CD14-positive monocyte (primary cell): ENCODE results near the gene DHCR7. TPM values are rescaled to one million over a fixed set of nuclear protein-coding genes. Genes with fewer than 3 reads are reported as not detected.

Source experiments
- DNase-seq, 3 donors: peaks; one replicate each; pipeline ENCODE4 v3.0.0-alpha.2; 2011 to 2022
- H2AFZ ChIP-seq: 2 replicates; pipeline ENCODE4 v1.6.0; 2012; ENCODE audit warnings: mild to moderate bottlenecking, low read depth, low read length, inconsistent platforms; ENCODE audit not compliant: insufficient read depth, poor library complexity, severe bottlenecking
- H3K27ac ChIP-seq, 2 donors: 1 replicate in 1 of 2; 2 replicates in 1 of 2; pipeline ENCODE4 v1.5.1; 2012 to 2013; ENCODE audit warnings: low read length in 2 of 2, control low read depth in 1 of 2, inconsistent platforms in 1 of 2, low read depth in 1 of 2, mild to moderate bottlenecking in 1 of 2
- H3K27me3 ChIP-seq, 2 donors: one replicate each; pipeline versions ENCODE4 v1.6.0 to v1.6.1; 2011 to 2013; ENCODE audit warnings: low read length in 2 of 2; ENCODE audit not compliant: control insufficient read depth in 2 of 2, insufficient read depth in 2 of 2
- H3K36me3 ChIP-seq, 2 donors: replicated peaks in 1 of 2; 1 replicate in 1 of 2; 2 replicates in 1 of 2; pipeline versions ENCODE4 v1.5.1 to v1.6.1; 2012 to 2013; ENCODE audit warnings: low read length in 2 of 2, control low read depth in 1 of 2, inconsistent platforms in 1 of 2, mild to moderate bottlenecking in 1 of 2; ENCODE audit not compliant: insufficient read depth in 2 of 2, control insufficient read depth in 1 of 2
- H3K4me1 ChIP-seq, 2 donors: 1 replicate in 1 of 2; 2 replicates in 1 of 2; pipeline versions ENCODE4 v1.5.1 to v1.6.1; 2012 to 2013; ENCODE audit warnings: low read length in 2 of 2, control low read depth in 1 of 2, inconsistent platforms in 1 of 2, mild to moderate bottlenecking in 1 of 2, moderate library complexity in 1 of 2; ENCODE audit not compliant: insufficient read depth in 2 of 2, control insufficient read depth in 1 of 2
- H3K4me2 ChIP-seq: replicated peaks from 2 replicates; pipeline ENCODE3; 2012; ENCODE audit warnings: low read length, moderate library complexity, mild to moderate bottlenecking; ENCODE audit not compliant: poor library complexity, severe bottlenecking; ENCODE audit errors: extremely low read depth
- H3K4me3 ChIP-seq, 3 experiments: fragments of 200-600 bp in 1 of 3; sonication (generic) in 1 of 3; replicated peaks in 1 of 3; 1 replicate in 2 of 3; 2 replicates in 1 of 3; pipeline ENCODE4 v1.5.1; 2011 to 2013; ENCODE audit warnings: low read length in 3 of 3, mild to moderate bottlenecking in 3 of 3, control low read depth in 2 of 3, low read depth in 2 of 3, inconsistent platforms in 1 of 3, moderate library complexity in 1 of 3
- H3K79me2 ChIP-seq: 2 replicates; pipeline ENCODE4 v1.6.0; 2012; ENCODE audit warnings: mild to moderate bottlenecking, control low read depth, inconsistent platforms, low read length, moderate library complexity; ENCODE audit not compliant: insufficient read depth
- H3K9ac ChIP-seq: 2 replicates; pipeline ENCODE4 v1.6.0; 2017; ENCODE audit warnings: low read length, mild to moderate bottlenecking; ENCODE audit not compliant: insufficient read depth, poor library complexity, severe bottlenecking
- H3K9me3 ChIP-seq, 2 donors: replicated peaks in 1 of 2; 1 replicate in 1 of 2; 2 replicates in 1 of 2; pipeline versions ENCODE4 v1.5.1 to v1.6.1; 2012 to 2013; ENCODE audit warnings: low read length in 2 of 2, control low read depth in 1 of 2; ENCODE audit not compliant: control insufficient read depth in 1 of 2, insufficient read depth in 1 of 2
- H4K20me1 ChIP-seq: 2 replicates; pipeline ENCODE4 v1.6.0; 2012; ENCODE audit warnings: mild to moderate bottlenecking, low read length, control low read depth, moderate library complexity; ENCODE audit not compliant: insufficient read depth
- H3K27ac Mint-ChIP-seq, 7 donors: one replicate each; pipeline ENCODE4 v1.8.0; 2020; ENCODE audit warnings: mild to moderate bottlenecking in 7 of 7, mixed read lengths in 7 of 7, moderate library complexity in 6 of 7, inconsistent platforms in 2 of 7
- H3K27me3 Mint-ChIP-seq, 3 donors: one replicate each; pipeline ENCODE4 v1.8.0; 2021 to 2022; ENCODE audit warnings: low read depth in 3 of 3, mild to moderate bottlenecking in 3 of 3, mixed read lengths in 3 of 3, moderate library complexity in 3 of 3, inconsistent platforms in 1 of 3
- H3K36me3 Mint-ChIP-seq, 2 donors: one replicate each; pipeline ENCODE4 v1.8.0; 2020; ENCODE audit warnings: mixed read lengths in 2 of 2, inconsistent platforms in 1 of 2, mild to moderate bottlenecking in 1 of 2
- H3K4me1 Mint-ChIP-seq: one replicate; pipeline ENCODE4 v1.8.0; 2020; ENCODE audit warnings: mild to moderate bottlenecking, mixed read lengths
- H3K4me3 Mint-ChIP-seq, 2 donors: one replicate each; pipeline ENCODE4 v1.8.0; 2020; ENCODE audit warnings: mild to moderate bottlenecking in 2 of 2, mixed read lengths in 2 of 2, moderate library complexity in 1 of 2
- H3K9me3 Mint-ChIP-seq, 7 donors: one replicate each; pipeline ENCODE4 v1.8.0; 2020 to 2022; ENCODE audit warnings: mixed read lengths in 7 of 7, mild to moderate bottlenecking in 6 of 7, moderate library complexity in 6 of 7, inconsistent platforms in 2 of 7
- WGBS: methylation state at CpG from one replicate; pipeline ENCODE4 v1.1.5; 2013; ENCODE audit warnings: missing lambda C conversion rate; ENCODE audit not compliant: insufficient coverage; 5-methylcytosine and 5-hydroxymethylcytosine counted together
- intact Hi-C, 2 donors: fragments of 100-400 bp; cut with micrococcal nuclease; formaldehyde crosslinking; loops; one replicate each; pipeline versions ENCODE4 v1.15.0 to v1.15.1; 2023
- polyA plus RNA-seq, 3 donors: library from polyadenylated mRNA; depleted of rRNA in 1 of 3; unstranded in 2 of 3; stranded (reverse) in 1 of 3; fragments of 300-500 nt in 2 of 3; fragments of >200 nt in 1 of 3; fragmentation: Illumina TruSeq in 2 of 3; gene quantifications; 1 replicate in 2 of 3; 2 replicates in 1 of 3; pipeline ENCODE4 v1.2.3, GENCODE V29; 2012 to 2021
- TF ChIP-seq, protein P1 (sequence below): fragments of 200-600 bp; IDR thresholded peaks from one replicate; pipeline ENCODE4 v1.8.0; 2022; ENCODE audit warnings: antibody characterized with exemption, mild to moderate bottlenecking

Gene DHCR7
- polyA plus RNA-seq, 3 donors, result 2.2 to 3.9 (median 2.2) TPM

DNA sequence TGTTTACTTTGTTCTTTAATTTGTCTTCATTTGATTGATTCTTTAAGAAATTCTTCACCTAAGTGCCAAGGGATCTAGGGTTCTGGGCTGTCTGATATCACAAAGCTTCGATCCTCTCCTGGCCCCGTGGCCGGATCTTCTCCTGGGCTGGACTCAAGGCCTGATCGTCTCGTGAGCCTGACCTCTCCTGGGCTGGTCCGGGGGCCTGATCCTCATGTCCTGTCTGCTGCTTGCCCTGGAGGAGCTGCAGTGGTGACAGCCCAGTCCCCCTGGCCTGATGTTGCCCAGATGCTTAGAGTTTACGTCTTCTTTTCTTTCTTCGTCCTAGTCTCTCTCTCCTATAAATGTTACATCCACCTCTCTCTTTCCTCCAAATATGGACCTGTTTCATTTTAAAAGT, 8.1 kb upstream of the DHCR7 start:
- Histone ChIP-seq H3K4me2 (no peak overlapping the region), H3K9me3 (no peaks in the 10 kb centered on the region), H4K20me1 (peaks cover 74% of the 10 kb centered on the region), H3K4me1 (peaks cover 22 to 26% of the 10 kb centered on the region in 2 donors), H3K9ac (no peak overlapping the region), H3K4me3 (no peak overlapping the region), H3K27ac (peak overlapping the region in 1 of 2 donors; percentile 4), H3K27me3 (no peaks in the 10 kb centered on the region), H3K79me2 (peaks cover 41% of the 10 kb centered on the region), H2AFZ (no peak overlapping the region), H3K36me3 (peaks cover 65 to 68% of the 10 kb centered on the region in 2 donors)
- H3K36me3 Mint-ChIP-seq, result peaks cover 65 to 68% of the 10 kb centered on the region in 2 donors
- peak overlapping the region in 1 of 7 donors; percentile 50 for H3K27ac Mint-ChIP-seq
- no peaks in the 10 kb centered on the region for H3K27me3 Mint-ChIP-seq
- H3K9me3 Mint-ChIP-seq, result no peaks in the 10 kb centered on the region
- intact Hi-C loops, result no loop called here
- H3K4me3 Mint-ChIP-seq, result no peak overlapping the region
- no peak for DNase-seq
- 94% methylated on average over 6 of the region's 8 CpGs for WGBS
- TF ChIP-seq, protein P1, sequence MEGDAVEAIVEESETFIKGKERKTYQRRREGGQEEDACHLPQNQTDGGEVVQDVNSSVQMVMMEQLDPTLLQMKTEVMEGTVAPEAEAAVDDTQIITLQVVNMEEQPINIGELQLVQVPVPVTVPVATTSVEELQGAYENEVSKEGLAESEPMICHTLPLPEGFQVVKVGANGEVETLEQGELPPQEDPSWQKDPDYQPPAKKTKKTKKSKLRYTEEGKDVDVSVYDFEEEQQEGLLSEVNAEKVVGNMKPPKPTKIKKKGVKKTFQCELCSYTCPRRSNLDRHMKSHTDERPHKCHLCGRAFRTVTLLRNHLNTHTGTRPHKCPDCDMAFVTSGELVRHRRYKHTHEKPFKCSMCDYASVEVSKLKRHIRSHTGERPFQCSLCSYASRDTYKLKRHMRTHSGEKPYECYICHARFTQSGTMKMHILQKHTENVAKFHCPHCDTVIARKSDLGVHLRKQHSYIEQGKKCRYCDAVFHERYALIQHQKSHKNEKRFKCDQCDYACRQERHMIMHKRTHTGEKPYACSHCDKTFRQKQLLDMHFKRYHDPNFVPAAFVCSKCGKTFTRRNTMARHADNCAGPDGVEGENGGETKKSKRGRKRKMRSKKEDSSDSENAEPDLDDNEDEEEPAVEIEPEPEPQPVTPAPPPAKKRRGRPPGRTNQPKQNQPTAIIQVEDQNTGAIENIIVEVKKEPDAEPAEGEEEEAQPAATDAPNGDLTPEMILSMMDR, result no peak
- H3K4me1 Mint-ChIP-seq, result peaks cover 31% of the 10 kb centered on the region

DNA sequence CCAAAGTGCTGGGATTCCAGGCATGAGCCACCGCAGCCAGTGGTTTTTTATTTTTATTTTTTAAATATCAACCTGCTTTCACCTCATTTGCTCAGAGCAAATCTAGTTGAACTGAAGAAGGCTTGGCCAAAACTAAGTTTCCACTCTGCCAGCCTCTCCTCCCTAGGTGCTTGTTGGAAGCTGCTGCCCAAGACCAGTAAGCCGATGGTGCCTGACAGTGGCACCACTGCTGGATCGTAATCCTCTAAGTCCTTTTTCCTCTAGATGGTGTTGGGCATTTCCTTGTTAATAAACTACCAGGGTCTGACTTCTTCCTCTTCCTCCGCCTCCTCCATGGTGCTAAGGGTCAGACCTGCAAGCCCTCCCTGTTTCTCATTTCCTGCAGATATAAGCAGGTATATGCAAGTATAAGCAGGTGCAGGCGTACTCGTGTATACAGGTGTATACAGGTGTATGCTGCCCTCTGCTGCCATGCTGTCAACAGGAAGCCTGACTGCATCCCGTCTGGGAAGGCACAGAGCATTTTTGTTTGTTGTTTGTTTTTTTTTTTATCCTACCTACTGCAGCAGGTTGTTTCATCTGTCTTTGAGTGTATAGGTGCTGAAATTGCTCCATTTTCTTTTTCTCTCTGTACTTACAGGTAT, 6.4 kb upstream of the DHCR7 start:
- Histone ChIP-seq H3K9ac (no peak overlapping the region), H3K27ac (no peak overlapping the region), H3K4me3 (peak overlapping the region in 1 of 3 experiments; percentile 94), H3K4me1 (peaks cover 22 to 27% of the 10 kb centered on the region in 2 donors), H3K79me2 (peaks cover 41% of the 10 kb centered on the region), H3K4me2 (no peak overlapping the region), H4K20me1 (peaks cover 60% of the 10 kb centered on the region), H2AFZ (no peak overlapping the region), H3K36me3 (peaks cover 49 to 51% of the 10 kb centered on the region in 2 donors), H3K27me3 (no peaks in the 10 kb centered on the region), H3K9me3 (no peaks in the 10 kb centered on the region)
- Mint-ChIP-seq H3K4me3 (peak overlapping the region in 1 of 2 donors; percentile 14), H3K9me3 (no peaks in the 10 kb centered on the region), H3K27me3 (no peaks in the 10 kb centered on the region), H3K36me3 (peaks cover 49 to 51% of the 10 kb centered on the region in 2 donors), H3K27ac (peak overlapping the region in 3 of 7 donors; percentile 29 to 66 (median 42)), H3K4me1 (peaks cover 39% of the 10 kb centered on the region)
- WGBS, result no CpG with 5 or more reads among the region's 7 CpGs
- no peak for DNase-seq
- intact Hi-C loops, result no loop called here
- TF ChIP-seq, protein P1, result no peak
